Measurements from ENCODE around the gene KCNMA1. TPM values are rescaled to one million over a fixed set of nuclear protein-coding genes. Genes with fewer than 3 reads are reported as not detected.
"Not testable (repeated sequence)": the region's sequence is repeated elsewhere in the genome, so short reads cannot be mapped to it uniquely, and the experiment has no call there.

Gene KCNMA1
- not detected in 2 replicates for total RNA-seq (2014; rRNA removed; shearing (Covaris generic))
- polyA plus RNA-seq (2015; cell fraction: cytosol; rRNA removed) = 0.13 TPM in 1 of 2 replicates, not detected in the other
- 0.27 and 0.41 TPM in 2 replicates for polyA plus RNA-seq (2015; cell fraction: nucleus; rRNA removed)

DNA sequence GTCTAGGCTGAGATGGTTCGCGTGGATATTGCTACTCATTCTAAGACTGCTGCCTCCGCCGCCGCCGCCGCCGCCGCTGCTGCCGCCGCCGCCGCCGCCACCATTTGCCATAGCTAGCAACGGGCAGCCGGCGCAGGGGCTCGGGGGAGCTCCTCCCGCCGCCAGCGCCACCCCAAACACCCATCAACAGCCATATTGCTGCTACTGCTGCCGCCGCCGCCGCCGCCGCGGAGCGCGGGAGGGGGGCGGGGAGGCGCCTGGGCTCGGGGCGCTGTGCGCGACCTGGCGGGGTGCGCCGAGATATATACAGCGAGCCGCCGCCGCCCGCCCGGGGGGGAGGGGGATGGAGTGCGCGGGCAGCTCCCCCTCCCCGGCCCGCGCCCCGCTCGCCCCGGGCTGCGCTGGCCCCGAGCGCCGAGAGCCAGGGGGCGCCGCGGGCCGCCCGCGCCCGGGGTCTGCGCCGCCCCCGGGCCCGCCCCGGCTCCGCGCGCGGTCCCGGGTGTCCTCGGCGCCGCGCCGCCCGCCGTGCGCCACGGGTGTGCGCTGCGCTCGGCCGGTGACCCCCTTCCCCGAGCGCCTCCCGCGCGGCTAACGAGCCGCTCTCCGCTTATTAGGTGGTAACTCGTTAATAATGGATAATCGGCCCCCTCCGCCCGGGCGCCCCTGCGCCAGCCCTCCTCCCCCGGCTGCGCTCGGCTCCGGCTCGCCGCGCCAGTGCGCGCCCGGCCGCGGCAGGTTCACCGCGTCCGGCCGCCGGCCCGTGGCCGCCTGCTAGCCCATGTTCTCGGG lies at the start of gene KCNMA1:
Gene KCNMA1 (minus strand): TSS at position 277 of the 789 bp plus-strand sequence.
- no peak for DNase-seq (ENCODE audit: low read depth, low spot score)
- in situ Hi-C loops (cut with HindIII; ENCODE audit: low pct_unique_long_range_greater_than_20kb, low sequenced_read_pairs) = no loop called here

DNA sequence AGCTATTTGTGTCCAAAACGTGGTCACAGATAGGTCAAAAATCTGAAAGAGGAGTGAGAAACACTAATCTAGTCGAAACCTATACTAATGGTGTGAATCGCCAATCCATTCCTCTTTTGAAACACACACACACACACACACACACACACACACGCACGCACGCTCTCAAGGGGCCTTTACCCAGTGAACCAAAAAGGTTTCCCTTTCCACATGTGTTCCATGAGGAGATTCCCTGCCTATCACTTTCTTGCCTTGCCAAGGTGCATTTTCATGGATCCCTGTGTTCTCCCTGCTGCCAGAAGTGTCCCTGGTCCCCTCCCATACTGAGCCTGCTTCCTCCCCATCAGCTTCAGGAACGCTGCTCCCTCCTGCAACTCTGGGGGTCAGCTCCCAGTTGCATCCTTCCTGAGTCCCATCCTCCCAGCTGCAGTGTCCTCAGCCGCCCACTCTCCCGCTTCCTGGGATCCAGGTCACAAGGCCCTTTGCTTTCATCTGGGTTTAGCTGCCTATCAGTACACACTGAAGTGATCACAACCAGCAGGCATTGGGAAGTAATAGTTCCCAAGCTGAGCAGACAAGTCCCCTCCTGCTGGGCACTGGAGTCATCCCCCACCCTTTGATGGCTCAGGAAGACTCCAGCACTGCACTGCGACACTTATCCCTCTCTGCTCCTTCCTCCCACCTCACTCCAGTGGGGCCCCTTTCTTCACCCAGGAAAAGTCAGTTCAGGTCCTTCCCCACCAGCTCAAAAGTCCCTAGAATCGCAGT lies 49.2 kb upstream of the KCNMA1 start:
- in situ Hi-C loops (cut with HindIII; ENCODE audit: low pct_unique_long_range_greater_than_20kb, low sequenced_read_pairs) = no loop called here
- no peak for DNase-seq (ENCODE audit: low read depth, low spot score)

GRCh38 chr10:77686096-77686495 lies 48.5 kb upstream of the KCNMA1 start:
- no peak for DNase-seq (ENCODE audit: low read depth, low spot score)
- in situ Hi-C loops (cut with HindIII; ENCODE audit: low pct_unique_long_range_greater_than_20kb, low sequenced_read_pairs) = no loop called here

- in situ Hi-C loops (cut with HindIII; ENCODE audit: low pct_unique_long_range_greater_than_20kb, low sequenced_read_pairs) = no loop called here
- no peak for DNase-seq (ENCODE audit: low read depth, low spot score)
These were observed 47.8 kb upstream of the KCNMA1 start for GRCh38 chr10:77685432-77685831.

- DNase-seq (ENCODE audit: low read depth, low spot score); in situ Hi-C loops (cut with HindIII; ENCODE audit: low pct_unique_long_range_greater_than_20kb, low sequenced_read_pairs): not testable (repeated sequence)
These were observed 45.5 kb upstream of the KCNMA1 start for GRCh38 chr10:77683088-77683432.

GRCh38 chr10:77682393-77683087 lies 44.9 kb upstream of the KCNMA1 start:
- no peak for DNase-seq (ENCODE audit: low read depth, low spot score)
- in situ Hi-C loops (cut with HindIII; ENCODE audit: low pct_unique_long_range_greater_than_20kb, low sequenced_read_pairs) = no loop called here

DNA sequence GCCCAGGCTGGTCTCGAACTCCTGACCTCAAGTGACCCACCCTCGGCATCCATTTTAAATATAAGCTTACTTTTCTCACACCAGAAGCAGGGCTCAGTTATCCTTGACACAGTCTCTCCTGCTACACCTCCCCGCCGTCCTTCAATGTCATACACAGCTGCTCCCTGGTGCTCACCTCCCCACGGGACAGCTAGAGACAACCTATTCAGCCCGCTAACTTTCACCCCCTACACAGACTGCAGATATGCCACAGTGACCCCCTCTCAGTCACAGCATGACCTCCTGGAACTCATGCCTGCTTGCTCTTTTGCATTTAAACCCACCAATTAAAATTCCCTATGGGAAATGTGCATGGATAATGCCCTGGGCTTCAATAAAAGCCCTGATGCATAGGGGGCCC lies 44.2 kb upstream of the KCNMA1 start:
- in situ Hi-C loops (cut with HindIII; ENCODE audit: low pct_unique_long_range_greater_than_20kb, low sequenced_read_pairs) = no loop called here
- DNase-seq (ENCODE audit: low read depth, low spot score) = no peak

- in situ Hi-C loops (cut with HindIII; ENCODE audit: low pct_unique_long_range_greater_than_20kb, low sequenced_read_pairs) = no loop called here
- DNase-seq (ENCODE audit: low read depth, low spot score) = no peak
These were observed 43.2 kb upstream of the KCNMA1 start for GRCh38 chr10:77680811-77681210.

DNA sequence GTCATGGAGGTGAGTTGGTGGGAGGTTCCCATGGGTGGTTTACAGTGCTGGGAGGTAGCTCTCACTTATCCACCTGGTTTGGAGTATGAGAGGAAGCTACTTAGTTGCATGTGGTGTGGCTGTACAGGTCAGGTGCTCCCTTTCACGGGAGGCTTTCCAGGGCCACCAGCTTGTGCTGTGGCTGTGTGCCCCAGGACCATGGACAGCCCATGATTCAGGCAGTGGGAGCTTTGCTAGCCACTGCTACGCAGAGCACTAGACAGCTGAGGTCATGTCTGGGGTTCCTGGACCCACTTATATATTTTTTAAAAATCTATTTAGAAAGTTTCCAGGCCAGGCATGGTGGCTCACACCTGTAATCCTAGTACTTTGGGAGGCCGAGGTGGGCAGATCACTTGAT lies 42.5 kb upstream of the KCNMA1 start:
- in situ Hi-C loops (cut with HindIII; ENCODE audit: low pct_unique_long_range_greater_than_20kb, low sequenced_read_pairs) = no loop called here
- no peak for DNase-seq (ENCODE audit: low read depth, low spot score)

GRCh38 chr10:77679217-77679616 lies 41.6 kb upstream of the KCNMA1 start:
- in situ Hi-C loops (cut with HindIII; ENCODE audit: low pct_unique_long_range_greater_than_20kb, low sequenced_read_pairs) = no loop called here

GRCh38 chr10:77678146-77678545 lies 40.5 kb upstream of the KCNMA1 start:
- in situ Hi-C loops (cut with HindIII; ENCODE audit: low pct_unique_long_range_greater_than_20kb, low sequenced_read_pairs) = no loop called here

More at GRCh38 chr10:77679217-77679616, 41.6 kb upstream of the KCNMA1 start:
- no peak for DNase-seq (ENCODE audit: low read depth, low spot score)

DNA sequence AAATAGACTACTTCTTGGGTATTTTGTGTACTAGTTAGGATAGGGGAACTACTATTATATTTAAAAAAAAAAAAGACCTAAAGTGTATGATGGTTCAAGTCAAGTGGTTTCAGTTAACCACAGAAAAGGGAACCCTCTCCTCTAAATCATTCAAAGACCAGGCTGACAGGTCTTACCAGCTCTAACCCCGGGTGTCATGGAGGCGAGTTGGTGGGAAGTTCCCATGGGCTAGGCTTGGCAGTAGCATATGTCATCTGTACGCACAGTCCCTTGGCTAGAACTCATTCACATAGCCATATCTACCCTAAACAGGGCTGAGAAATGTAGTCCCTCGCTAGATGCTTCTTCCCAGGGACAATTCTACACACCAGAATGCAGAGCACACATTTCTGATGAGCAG lies 37.7 kb upstream of the KCNMA1 start:
- no peak for DNase-seq (ENCODE audit: low read depth, low spot score)
- in situ Hi-C loops (cut with HindIII; ENCODE audit: low pct_unique_long_range_greater_than_20kb, low sequenced_read_pairs) = no loop called here

More at GRCh38 chr10:77678146-77678545, 40.5 kb upstream of the KCNMA1 start:
- no peak for DNase-seq (ENCODE audit: low read depth, low spot score)

DNA sequence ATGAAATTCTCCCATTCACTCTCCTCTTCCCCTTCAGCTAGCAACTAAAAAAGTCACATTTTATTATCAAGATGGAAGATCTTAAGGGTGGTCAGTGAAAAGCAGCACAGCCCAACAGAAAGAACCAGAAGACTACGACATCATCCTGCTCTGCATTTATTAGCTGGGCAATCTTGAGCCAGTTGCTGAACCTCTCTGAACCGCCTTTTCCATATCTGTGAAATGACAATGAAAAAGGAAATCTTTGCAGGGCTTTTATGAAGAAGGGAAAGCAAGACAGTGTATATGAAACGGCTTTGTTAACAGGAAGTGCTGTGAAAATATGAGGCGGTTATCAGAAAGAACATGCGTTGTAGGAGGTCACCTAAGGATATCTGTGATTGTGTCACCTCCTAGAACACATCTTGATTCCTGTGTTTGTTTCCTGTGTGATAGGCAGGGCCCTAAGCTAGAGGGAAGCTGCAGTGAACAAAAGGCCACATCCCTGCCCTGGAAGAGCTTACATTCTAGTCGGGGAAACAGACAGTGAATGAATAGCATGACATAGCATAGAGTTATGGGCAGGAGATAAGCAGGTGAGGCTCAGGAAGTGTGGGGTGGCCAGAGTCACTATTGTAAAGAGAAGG lies 36.0 kb upstream of the KCNMA1 start:
- in situ Hi-C loops (cut with HindIII; ENCODE audit: low pct_unique_long_range_greater_than_20kb, low sequenced_read_pairs) = no loop called here

GRCh38 chr10:77673101-77673500 lies 35.5 kb upstream of the KCNMA1 start:
- DNase-seq (ENCODE audit: low read depth, low spot score) = no peak
- in situ Hi-C loops (cut with HindIII; ENCODE audit: low pct_unique_long_range_greater_than_20kb, low sequenced_read_pairs) = no loop called here

More for the DNA sequence above, 36.0 kb upstream of the KCNMA1 start:
- no peak for DNase-seq (ENCODE audit: low read depth, low spot score)

- in situ Hi-C loops (cut with HindIII; ENCODE audit: low pct_unique_long_range_greater_than_20kb, low sequenced_read_pairs) = no loop called here
- DNase-seq (ENCODE audit: low read depth, low spot score) = no peak
These were observed 34.1 kb upstream of the KCNMA1 start for GRCh38 chr10:77671594-77672252.

GRCh38 chr10:77670817-77671443 lies 33.3 kb upstream of the KCNMA1 start:
- no peak for DNase-seq (ENCODE audit: low read depth, low spot score)
- in situ Hi-C loops (cut with HindIII; ENCODE audit: low pct_unique_long_range_greater_than_20kb, low sequenced_read_pairs) = no loop called here

GRCh38 chr10:77669892-77670291 lies 32.3 kb upstream of the KCNMA1 start:
- in situ Hi-C loops (cut with HindIII; ENCODE audit: low pct_unique_long_range_greater_than_20kb, low sequenced_read_pairs) = no loop called here
- peak; percentile 51 for DNase-seq (ENCODE audit: low read depth, low spot score)
